RKO (cell line): ENCODE data around the gene POLR2B.
"Not testable (repeated sequence)": the region's sequence is repeated elsewhere in the genome, so short reads cannot be mapped to it uniquely, and the experiment has no call there.

ENCODE experiments used
- DNase-seq: peaks from one replicate; pipeline ENCODE4 v3.0.0-alpha.2; 2016; ENCODE audit warnings: low spot score

The POLR2B gene

DNA sequence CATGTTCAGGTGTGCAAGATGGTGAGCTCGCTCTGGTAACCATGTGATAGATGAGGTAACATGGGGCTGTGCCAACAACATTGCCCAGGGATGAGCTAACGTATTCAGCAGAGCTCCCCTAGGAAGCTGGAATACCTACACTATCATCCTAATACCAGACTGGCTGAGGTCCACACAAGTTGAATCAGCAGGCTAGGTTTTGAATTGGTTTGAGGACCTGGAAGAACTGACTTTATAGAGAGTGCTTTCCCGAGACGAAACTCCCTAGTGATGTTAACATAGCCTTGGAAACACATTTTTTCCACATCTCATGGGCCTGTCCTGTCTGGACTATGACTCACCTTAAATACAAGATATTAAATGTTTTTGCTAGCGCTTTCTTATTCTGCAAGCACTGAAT lies 74.8 kb downstream of the POLR2B start:
- DNase-seq = no peak

- no peak for DNase-seq
These were observed 77.2 kb downstream of the POLR2B start for GRCh38 chr4:57055886-57056285.

- no peak for DNase-seq
These were observed 81.4 kb downstream of the POLR2B start for GRCh38 chr4:57059890-57060716.

DNA sequence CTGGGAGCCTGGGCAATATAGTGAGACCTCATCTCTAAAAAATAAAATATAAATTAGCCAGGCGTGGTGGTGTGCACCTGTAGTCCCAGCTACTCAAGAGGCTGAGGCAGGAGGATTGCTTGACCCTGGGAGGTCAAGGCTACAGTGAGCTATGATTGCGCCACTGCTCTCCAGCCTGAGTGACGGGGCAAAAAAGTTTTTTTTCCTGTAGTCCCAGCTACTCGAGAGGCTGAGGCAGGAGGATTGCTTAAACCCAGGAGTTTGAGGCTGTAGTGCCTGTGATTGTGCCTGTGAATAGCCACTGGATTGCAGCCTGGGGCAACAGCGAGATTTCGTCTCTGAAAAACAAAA lies 82.0 kb downstream of the POLR2B start:
- not testable (repeated sequence) for DNase-seq

- no peak for DNase-seq
These were observed 82.7 kb downstream of the POLR2B start for GRCh38 chr4:57061395-57061794.

DNA sequence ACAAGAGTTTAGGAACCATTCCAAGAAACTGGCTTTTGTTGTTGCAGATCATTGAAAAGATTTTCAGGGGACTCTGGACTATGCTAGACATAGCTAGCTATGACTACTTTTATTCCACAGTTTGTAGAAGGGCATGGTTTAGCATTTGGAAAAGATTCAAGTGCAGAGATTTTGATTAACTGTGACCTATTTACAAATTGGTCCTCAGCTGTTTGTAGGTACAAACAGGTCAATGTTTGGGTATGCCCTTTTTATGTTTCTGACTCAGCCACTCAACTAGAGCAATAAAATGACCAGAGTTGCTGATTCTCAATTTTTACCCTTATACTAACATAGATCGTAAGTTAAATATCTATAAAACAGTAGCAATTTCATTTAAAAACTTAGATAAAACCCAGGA lies 84.8 kb downstream of the POLR2B start:
- DNase-seq = no peak

DNA sequence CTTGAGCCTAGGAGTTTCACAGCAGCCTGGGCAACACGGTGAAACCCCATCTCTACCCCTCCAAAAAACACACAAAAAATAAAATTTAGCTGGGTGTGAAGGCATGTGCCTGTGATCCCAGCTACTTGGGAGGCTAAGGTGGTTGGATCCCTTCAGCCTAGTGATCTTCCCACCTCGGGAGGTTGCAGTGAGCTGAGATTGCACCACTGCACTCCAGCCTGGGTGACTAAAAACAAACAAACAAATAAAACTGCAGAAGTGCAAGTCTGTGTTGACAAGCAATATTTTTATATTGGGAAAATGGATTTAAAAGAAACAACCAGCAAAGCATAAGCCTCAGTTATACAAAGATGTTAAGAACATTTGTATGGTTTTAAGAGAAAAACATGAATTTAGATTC lies 85.4 kb downstream of the POLR2B start:
- no peak for DNase-seq

DNA sequence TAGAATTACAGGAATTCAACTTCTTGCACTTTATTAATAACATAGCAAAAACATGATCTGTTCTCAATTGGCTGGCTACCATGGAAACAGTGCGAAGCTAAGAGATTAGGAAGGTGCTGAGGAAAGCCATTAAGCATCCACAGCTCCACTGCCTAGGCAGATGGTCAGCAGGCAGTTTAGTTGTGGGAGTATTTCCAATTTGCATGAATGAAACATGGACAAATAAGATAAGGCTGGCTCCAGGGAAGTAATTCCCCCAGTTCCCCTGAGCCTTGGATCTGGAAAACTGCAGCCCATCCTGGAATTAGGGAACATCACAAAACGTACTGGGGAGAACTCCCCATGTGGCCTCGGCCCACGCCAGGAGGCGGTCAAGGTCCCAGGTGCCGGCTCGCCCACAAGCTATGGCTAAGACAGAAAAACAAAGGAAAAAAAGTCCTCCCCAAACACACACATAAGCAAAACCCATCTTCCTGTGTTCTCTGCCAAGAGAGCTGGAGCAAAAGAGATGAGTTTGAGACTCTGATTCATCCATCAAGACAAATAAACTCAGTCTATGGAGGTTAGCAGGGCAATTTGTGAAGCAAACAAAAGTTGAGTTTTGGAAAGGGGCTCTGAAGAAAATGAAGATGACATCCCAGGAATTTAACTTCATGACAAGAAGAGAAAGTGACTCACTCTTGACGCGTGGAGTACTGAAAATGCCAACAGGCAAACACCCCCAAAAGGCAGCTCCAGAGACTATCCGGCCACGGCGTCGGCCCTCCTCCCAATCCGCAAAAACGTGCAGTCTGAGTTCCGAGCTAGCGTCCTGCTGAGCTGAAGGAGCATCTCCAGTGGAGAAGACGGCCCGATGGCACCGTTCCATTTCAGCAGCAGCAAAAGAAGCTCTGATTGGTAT lies 86.4 kb downstream of the POLR2B start:
- DNase-seq = no peak

- no peak for DNase-seq
These were observed 87.2 kb downstream of the POLR2B start for GRCh38 chr4:57065730-57066482.

DNA sequence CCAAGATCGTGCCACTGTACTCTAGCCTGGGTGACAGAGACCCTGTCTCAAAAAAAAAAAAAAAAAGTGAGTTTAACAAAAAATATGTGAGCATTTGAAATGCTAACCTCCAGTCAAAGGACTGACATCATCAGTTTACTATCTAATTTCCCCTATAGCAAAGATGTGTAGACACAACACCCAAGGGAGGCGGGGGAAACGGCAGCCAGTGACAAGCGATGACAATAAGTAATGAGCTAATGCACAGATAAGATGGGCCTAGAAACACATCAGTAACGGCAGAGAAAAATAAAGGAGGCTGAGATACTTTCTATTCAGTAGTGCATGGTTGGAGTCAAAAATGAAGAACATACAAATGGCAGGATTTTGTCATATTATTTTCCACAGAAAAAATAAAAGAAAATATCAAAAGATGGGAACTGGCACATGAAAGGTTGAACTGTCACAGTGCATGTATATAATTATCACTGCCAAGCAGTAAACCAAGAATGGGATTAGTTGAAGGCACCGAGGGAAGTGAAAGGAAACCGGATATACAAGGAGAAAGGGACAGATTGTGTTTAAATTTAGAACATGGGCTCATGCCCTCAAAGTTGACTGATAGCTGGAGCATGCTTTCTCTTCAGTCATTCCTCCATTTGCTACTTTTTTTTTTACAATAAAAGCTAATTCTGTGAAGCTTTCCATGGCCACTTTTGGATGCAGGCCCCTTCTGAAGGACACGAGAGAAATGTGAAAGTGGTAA lies 89.7 kb downstream of the POLR2B start:
- no peak for DNase-seq

DNA sequence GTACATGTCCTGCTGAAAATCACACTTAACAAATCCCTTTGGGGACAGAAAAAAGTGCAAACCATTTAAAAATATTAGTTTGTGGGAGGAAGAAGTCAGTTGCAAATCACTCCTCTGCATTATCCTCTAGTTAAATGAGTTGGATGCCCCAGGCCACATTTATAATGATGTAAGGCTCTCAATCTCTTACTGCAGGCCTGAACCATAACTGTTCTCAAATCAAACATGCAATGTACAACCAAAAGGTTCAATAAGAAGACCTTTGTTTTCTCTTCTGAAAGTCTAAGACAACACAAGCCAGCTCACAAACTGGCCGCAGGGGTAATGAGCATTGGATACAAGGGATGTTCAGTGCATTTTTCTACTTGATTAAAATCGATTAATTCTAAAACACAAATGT lies 91.8 kb downstream of the POLR2B start:
- no peak for DNase-seq

GRCh38 chr4:57071326-57071725 lies 92.6 kb downstream of the POLR2B start:
- DNase-seq = no peak

- no peak for DNase-seq
These were observed 94.9 kb downstream of the POLR2B start for GRCh38 chr4:57073559-57073958.

GRCh38 chr4:57074744-57075143 lies 96.0 kb downstream of the POLR2B start:
- no peak for DNase-seq

DNA sequence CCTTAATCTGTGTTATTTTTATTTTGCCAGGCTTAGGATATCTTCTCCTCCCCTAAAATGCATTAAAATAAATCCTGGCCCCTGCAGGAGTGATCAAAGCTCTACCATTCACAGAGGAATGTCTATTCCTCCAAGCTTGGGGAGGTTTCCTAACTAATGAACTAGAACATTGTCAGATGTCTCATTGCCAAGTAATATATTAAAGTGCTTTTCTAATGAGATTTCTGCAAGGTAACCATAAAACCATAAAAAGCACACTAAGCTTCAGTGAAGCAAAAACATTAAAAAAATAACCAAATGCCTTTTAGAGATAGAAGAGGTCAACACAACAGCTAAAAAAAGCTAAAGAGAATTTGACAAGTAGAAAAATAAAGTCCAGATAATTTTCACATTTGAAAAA lies 96.7 kb downstream of the POLR2B start:
- no peak for DNase-seq

- no peak for DNase-seq
These were observed 98.0 kb downstream of the POLR2B start for GRCh38 chr4:57076646-57077045.

DNA sequence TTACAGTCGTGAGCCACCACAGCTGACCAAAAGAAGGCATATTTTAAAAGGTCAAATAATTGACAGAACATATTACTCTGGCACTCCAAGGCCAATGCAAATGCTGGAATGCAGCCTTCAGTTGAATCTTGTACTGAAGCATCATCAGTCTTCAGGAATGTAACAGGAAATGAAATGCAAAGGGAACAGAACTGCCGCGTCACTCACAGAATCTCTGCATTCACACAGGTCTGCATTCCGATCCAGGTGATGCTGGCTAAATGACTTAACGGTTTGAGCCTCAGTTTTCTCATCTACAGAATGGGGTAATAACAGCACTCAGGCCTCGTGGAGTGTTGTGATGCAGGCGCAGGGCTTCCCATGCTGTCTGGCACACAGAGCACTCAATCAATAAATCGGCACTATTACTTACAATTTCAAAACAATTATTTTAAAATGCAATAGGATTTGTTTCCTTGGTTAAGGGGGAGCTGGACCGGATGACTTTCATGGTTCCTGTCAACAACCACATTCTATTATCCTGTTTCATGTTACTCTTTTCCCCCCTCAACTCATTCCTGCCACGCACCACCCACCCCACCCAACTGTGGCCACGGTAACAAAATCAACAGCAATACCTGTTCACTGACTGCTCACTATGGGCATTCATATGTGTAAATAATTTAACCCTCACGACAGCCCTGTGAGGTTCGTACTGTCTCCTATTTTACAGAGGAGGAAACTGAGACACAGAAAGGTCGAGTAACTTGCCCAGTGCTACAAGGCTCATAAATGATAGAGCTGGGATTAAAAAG lies 99.1 kb downstream of the POLR2B start:
- peak; percentile 21 for DNase-seq

GRCh38 chr4:57078685-57079521 lies 100.2 kb downstream of the POLR2B start:
- DNase-seq = no peak
